Endothelial cell of umbilical vein (primary cell): ENCODE results near the gene RASGRF2. TPM values are rescaled to one million over a fixed set of nuclear protein-coding genes. Genes with fewer than 3 reads are reported as not detected.

Source experiments
- BruUV-seq: library from RNA; stranded (reverse); fragments of 400-500 nt; replicated peaks from 2 replicates; lab custom pipeline; 2021; lab: Mats Ljungman, UMichigan
- CTCF ChIA-PET: fragments of 300-600, 350-600 bp; sonication (Branson Sonifier 250); formaldehyde crosslinking; loops from one replicate; lab custom pipeline; 2021; ENCODE audit warnings: antibody characterized with exemption, inconsistent platforms; lab: Charles Lee
- POLR2A ChIA-PET: fragments of 300-600, 350-600 bp; sonication (Branson Sonifier 250); formaldehyde crosslinking; loops from one replicate; lab custom pipeline; 2021; ENCODE audit warnings: antibody characterized with exemption, inconsistent platforms; lab: Charles Lee
- DNase-seq: peaks from one replicate; pipeline ENCODE4 v3.0.0-alpha.2; 2011; ENCODE audit warnings: low read depth, low spot score
- FAIRE-seq: peaks from 2 replicates; lab custom pipeline; 2011; peaks lifted over from hg19 to GRCh38; lab: Jason Lieb, UNC
- H2AFZ ChIP-seq: 2 replicates; pipeline ENCODE4 v1.6.0; 2012; ENCODE audit warnings: low read depth, low read length, control low read depth, inconsistent platforms
- H3K27ac ChIP-seq: 2 replicates; pipeline ENCODE4 v1.5.1; 2011; ENCODE audit warnings: low read depth, mild to moderate bottlenecking, control low read depth, low read length, moderate library complexity; ENCODE audit not compliant: insufficient read depth
- H3K27me3 ChIP-seq, 2 experiments: 2 replicates each; pipeline versions ENCODE4 v1.6.0 to v1.6.1; 2011; ENCODE audit warnings: low read length in 2 of 2, mixed read lengths in 1 of 2; ENCODE audit not compliant: control insufficient read depth in 2 of 2, insufficient read depth in 2 of 2
- H3K36me3 ChIP-seq, 2 experiments: 2 replicates in 1 of 2; 3 replicates in 1 of 2; pipeline ENCODE4 v1.5.1; 2011; ENCODE audit warnings: low read length in 2 of 2, mild to moderate bottlenecking in 1 of 2, moderate library complexity in 1 of 2; ENCODE audit not compliant: control insufficient read depth in 2 of 2, insufficient read depth in 2 of 2; ENCODE audit errors: extremely low read depth in 1 of 2
- H3K4me1 ChIP-seq: 3 replicates; pipeline ENCODE4 v1.5.1; 2011; ENCODE audit warnings: mild to moderate bottlenecking, low read length; ENCODE audit not compliant: control insufficient read depth, insufficient read depth; ENCODE audit errors: extremely low read depth
- H3K4me2 ChIP-seq: 2 replicates; pipeline ENCODE4 v1.6.1; 2011; ENCODE audit warnings: low read length, control low read depth, mixed read lengths; ENCODE audit not compliant: insufficient read depth
- H3K4me3 ChIP-seq, 3 experiments: fragments of 200-600 bp in 1 of 3; sonication (generic), shearing (Covaris generic) in 1 of 3; replicated peaks in 1 of 3; 2 replicates each; pipeline ENCODE4 v1.5.1; 2011 to 2016; ENCODE audit warnings: control low read depth in 3 of 3, low read length in 3 of 3, mild to moderate bottlenecking in 2 of 3, inconsistent platforms in 1 of 3, low read depth in 1 of 3, moderate library complexity in 1 of 3; ENCODE audit not compliant: insufficient read depth in 1 of 3
- H3K79me2 ChIP-seq: 2 replicates; pipeline ENCODE4 v1.6.0; 2012; ENCODE audit warnings: low read length, inconsistent platforms; ENCODE audit not compliant: control insufficient read depth, insufficient read depth
- H3K9ac ChIP-seq: replicated peaks from 2 replicates; pipeline ENCODE3; 2011; ENCODE audit warnings: low read length, control low read depth; ENCODE audit not compliant: insufficient read depth; ENCODE audit errors: extremely low read depth
- H3K9me1 ChIP-seq: replicated peaks from 3 replicates; pipeline ENCODE4 v1.6.0; 2011; ENCODE audit warnings: mild to moderate bottlenecking, low read length; ENCODE audit not compliant: control insufficient read depth, insufficient read depth; ENCODE audit errors: extremely low read depth
- H3K9me3 ChIP-seq: replicated peaks from 2 replicates; pipeline ENCODE4 v1.5.1; 2012; ENCODE audit warnings: low read length, inconsistent platforms; ENCODE audit not compliant: control insufficient read depth, insufficient read depth
- H4K20me1 ChIP-seq: replicated peaks from 2 replicates; pipeline ENCODE3; 2011; ENCODE audit warnings: mild to moderate bottlenecking, low read length; ENCODE audit not compliant: control insufficient read depth, insufficient read depth; ENCODE audit errors: extremely low read depth
- EZH2 ChIP-seq: IDR thresholded peaks from 2 replicates; pipeline ENCODE4 v1.6.1; 2012; ENCODE audit warnings: borderline replicate concordance, low read depth, mild to moderate bottlenecking, moderate library complexity, low read length, inconsistent platforms; ENCODE audit not compliant: severe bottlenecking
- FOS ChIP-seq: IDR thresholded peaks from 2 replicates; pipeline ENCODE4 v1.6.1; 2011; ENCODE audit warnings: mild to moderate bottlenecking, low read length, moderate library complexity, borderline replicate concordance; ENCODE audit not compliant: insufficient read depth
- GATA2 ChIP-seq: IDR thresholded peaks from 2 replicates; pipeline ENCODE4 v1.7.0; 2011; ENCODE audit warnings: low read depth, mild to moderate bottlenecking, moderate library complexity, mixed read lengths, low read length; ENCODE audit not compliant: insufficient read length, insufficient read depth
- JUN ChIP-seq: IDR thresholded peaks from 2 replicates; pipeline ENCODE4 v1.6.1; 2011; ENCODE audit warnings: borderline replicate concordance, low read depth; ENCODE audit not compliant: insufficient read length, insufficient read depth
- MYC ChIP-seq: IDR thresholded peaks from one replicate; pipeline ENCODE4 v1.6.1; 2011; ENCODE audit warnings: mild to moderate bottlenecking, low read depth, low read length
- POLR2A ChIP-seq: IDR thresholded peaks from 2 replicates; pipeline ENCODE4 v1.6.1; 2012; ENCODE audit warnings: low read depth, mild to moderate bottlenecking, control low read depth, low read length
- POLR2AphosphoS5 ChIP-seq: IDR thresholded peaks from 2 replicates; pipeline ENCODE4 v1.6.1; 2012; ENCODE audit warnings: low read depth, mild to moderate bottlenecking, control low read depth, low read length, moderate library complexity; ENCODE audit not compliant: insufficient read depth
- dilution Hi-C: fragments of 300-500 bp; cut with MboI; formaldehyde crosslinking; loops from one replicate; pipeline ENCODE4 v1.15.0; 2019; ENCODE audit warnings: low sequenced_read_pairs; ENCODE audit not compliant: extremely low pct_ligation_motif_present
- intact Hi-C: fragments of 100-400 bp; cut with micrococcal nuclease; formaldehyde crosslinking; loops from one replicate; pipeline ENCODE4 v1.10.0; 2022
- polyA plus RNA-seq, 4 experiments: library from polyadenylated mRNA; depleted of rRNA in 3 of 4; stranded (reverse) in 3 of 4; unstranded in 1 of 4; fragments of >200 nt; gene quantifications; 2 replicates each; pipeline versions ENCODE4 v1.2.1 to v1.2.3, GENCODE V29; 2011 to 2012; ENCODE audit warnings: missing spikeins in 1 of 4
- total RNA-seq: library from RNA; stranded (reverse); gene quantifications from 2 replicates; pipeline ENCODE4 v1.2.3, GENCODE V29; 2021
- TF ChIP-seq, protein P1 (sequence below), 2 donors: IDR thresholded peaks; 1 replicate in 1 of 2; 2 replicates in 1 of 2; pipeline ENCODE4 v1.5.1; 2011; ENCODE audit warnings: low read length in 2 of 2, mild to moderate bottlenecking in 2 of 2, moderate library complexity in 2 of 2, control low read depth in 1 of 2, inconsistent platforms in 1 of 2, low read depth in 1 of 2; ENCODE audit not compliant: insufficient read depth in 1 of 2; ENCODE audit errors: extremely low read depth in 1 of 2
- TF ChIP-seq, protein P2 (sequence below): IDR thresholded peaks from 2 replicates; pipeline ENCODE4 v1.6.1; 2011; ENCODE audit not compliant: insufficient read depth, insufficient read length

RASGRF2 gene
- total and polyA plus RNA-seq, 2 donors (not counting 3 experiments of a cell fraction or from before 2014, with no cell fraction given): 0.41 to 4.0 TPM

DNA sequence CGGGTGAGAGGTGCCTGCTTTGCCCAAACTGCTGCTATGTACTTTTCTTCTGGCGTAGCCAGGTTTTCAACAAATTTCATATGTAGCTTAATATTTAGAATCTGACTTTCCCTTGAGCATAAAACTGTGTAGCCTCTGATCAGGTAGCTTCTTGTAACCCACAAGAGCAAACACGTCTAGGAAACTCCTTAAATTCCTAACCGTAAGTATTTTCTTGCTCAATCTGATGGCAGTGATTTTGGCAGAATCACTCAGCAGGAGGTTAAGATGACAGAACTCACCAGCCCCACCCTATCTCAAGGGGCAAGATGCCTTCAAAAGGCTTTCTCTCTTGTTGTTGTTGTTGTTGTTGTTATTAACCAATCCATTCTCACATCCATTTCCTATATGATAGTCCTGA, 293.7 kb downstream of the RASGRF2 start:
- BruUV-seq: no TSS peak
- CTCF ChIA-PET: no interaction called here

More for the DNA sequence above, 293.7 kb downstream of the RASGRF2 start:
- TF ChIP-seq JUN (no peak), EZH2 (no peak), FOS (no peak), GATA2 (no peak), MYC (no peak), POLR2A (no peak), POLR2AphosphoS5 (no peak)
- TF ChIP-seq, protein P1, sequence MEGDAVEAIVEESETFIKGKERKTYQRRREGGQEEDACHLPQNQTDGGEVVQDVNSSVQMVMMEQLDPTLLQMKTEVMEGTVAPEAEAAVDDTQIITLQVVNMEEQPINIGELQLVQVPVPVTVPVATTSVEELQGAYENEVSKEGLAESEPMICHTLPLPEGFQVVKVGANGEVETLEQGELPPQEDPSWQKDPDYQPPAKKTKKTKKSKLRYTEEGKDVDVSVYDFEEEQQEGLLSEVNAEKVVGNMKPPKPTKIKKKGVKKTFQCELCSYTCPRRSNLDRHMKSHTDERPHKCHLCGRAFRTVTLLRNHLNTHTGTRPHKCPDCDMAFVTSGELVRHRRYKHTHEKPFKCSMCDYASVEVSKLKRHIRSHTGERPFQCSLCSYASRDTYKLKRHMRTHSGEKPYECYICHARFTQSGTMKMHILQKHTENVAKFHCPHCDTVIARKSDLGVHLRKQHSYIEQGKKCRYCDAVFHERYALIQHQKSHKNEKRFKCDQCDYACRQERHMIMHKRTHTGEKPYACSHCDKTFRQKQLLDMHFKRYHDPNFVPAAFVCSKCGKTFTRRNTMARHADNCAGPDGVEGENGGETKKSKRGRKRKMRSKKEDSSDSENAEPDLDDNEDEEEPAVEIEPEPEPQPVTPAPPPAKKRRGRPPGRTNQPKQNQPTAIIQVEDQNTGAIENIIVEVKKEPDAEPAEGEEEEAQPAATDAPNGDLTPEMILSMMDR (IDR thresholded peaks at IDR 0.05; ENCODE audit: extremely low read depth in 1 of 2, insufficient read depth in 1 of 2, low read depth in 1 of 2, low read length in 2 of 2): no peak
- TF ChIP-seq, protein P2, sequence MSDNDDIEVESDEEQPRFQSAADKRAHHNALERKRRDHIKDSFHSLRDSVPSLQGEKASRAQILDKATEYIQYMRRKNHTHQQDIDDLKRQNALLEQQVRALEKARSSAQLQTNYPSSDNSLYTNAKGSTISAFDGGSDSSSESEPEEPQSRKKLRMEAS: no peak
- Histone ChIP-seq H3K9me3 (no peaks in the 10 kb centered on the region), H3K4me1 (no peaks in the 10 kb centered on the region), H3K9ac (no peak overlapping the region), H3K79me2 (no peaks in the 10 kb centered on the region), H3K36me3 (no peaks in the 10 kb centered on the region), H3K4me2 (no peak overlapping the region), H2AFZ (no peak overlapping the region), H3K4me3 (no peak overlapping the region), H4K20me1 (no peaks in the 10 kb centered on the region), H3K27ac (no peak overlapping the region), H3K27me3 (no peaks in the 10 kb centered on the region), H3K9me1 (no peaks in the 10 kb centered on the region)
- no peak for DNase-seq
- no peak for FAIRE-seq
- dilution Hi-C loops (no loop called here), intact Hi-C loops (no loop called here)
- POLR2A ChIA-PET: no interaction called here
